ENCODE data around the gene DGKB.
"Not testable (repeated sequence)": the region's sequence is repeated elsewhere in the genome, so short reads cannot be mapped to it uniquely, and the experiment has no call there.

DGKB gene

GRCh38 chr7:14279065-14279871, 623.3 kb downstream of the DGKB start:
- not testable (repeated sequence) for H3K27ac ChIP-seq
- H3K4me3 ChIP-seq: peak overlapping the region in 2 of 7 experiments; percentile 9 to 12

- Histone ChIP-seq H3K27ac (no peak overlapping the region), H3K4me3 (no peak overlapping the region)
Observed at GRCh38 chr7:14275356-14275755, 627.2 kb downstream of the DGKB start.

- Histone ChIP-seq H3K4me3 (no peak overlapping the region), H3K27ac (no peak overlapping the region)
Observed at GRCh38 chr7:14271441-14271840, 631.1 kb downstream of the DGKB start.

DNA sequence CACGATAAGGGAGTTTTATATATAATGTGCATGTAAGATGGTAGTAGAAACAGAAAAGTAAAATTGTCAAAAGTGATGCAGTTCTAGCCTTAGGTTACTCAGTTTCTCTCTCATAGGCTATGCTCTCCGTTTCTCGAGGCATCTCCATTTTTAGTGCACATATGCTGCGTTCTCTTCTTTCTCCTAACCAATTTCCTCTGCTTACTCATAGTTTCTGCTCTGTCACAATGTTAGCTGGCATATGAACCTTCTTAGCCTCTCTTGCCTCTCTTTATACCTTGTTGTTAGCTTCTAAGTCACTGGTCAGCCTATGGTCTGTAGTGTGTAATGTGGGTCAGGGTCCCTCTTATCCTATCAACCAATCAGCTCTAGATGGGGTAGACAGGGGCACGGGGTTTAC, 632.5 kb downstream of the DGKB start:
- H3K27ac ChIP-seq: no peak overlapping the region

GRCh38 chr7:14260011-14260410, 642.5 kb downstream of the DGKB start:
- no peak overlapping the region for H3K4me3 ChIP-seq
- H3K27ac ChIP-seq: no peak overlapping the region

More for the DNA sequence above, 632.5 kb downstream of the DGKB start:
- no peak overlapping the region for H3K4me3 ChIP-seq

DNA sequence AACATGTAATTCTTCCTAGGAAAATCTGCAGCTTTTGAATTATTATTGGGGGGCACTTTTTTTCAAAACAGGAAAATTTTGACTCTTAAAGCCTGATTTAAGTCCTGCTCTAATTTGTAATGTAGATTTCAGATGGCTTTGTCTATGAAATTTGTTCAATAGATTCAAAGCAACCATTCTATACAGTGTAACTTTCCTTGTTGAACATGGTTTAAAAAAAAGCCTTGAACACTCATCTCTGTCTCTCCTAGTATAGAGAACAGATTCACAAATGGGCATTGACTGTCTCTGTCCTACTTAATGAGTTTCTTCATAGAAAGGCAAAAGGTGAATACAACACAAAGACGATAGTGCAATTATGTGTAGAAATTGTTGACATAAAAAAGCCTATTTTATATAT, 643.7 kb downstream of the DGKB start:
- Histone ChIP-seq H3K4me3 (no peak overlapping the region), H3K27ac (no peak overlapping the region)

DNA sequence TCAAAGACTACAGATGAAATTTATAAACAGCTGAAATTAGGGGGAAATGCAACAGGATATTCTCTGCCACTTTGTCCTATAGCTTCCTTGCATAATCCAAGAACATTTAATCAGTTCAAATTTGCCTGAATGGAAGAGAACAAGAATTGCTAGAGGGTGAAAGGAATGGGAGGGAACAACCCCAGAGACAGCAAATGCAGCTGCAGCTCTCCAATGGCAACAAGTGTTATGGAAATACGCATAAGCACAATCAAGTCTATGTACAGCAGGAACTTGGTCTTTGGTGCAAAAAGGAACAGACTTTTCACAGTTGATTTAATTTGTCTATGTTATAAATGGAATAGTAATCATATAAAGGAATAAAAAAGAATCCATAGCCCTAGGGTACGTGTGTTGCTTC, 644.1 kb downstream of the DGKB start:
- Histone ChIP-seq H3K27ac (no peak overlapping the region), H3K4me3 (no peak overlapping the region)

DNA sequence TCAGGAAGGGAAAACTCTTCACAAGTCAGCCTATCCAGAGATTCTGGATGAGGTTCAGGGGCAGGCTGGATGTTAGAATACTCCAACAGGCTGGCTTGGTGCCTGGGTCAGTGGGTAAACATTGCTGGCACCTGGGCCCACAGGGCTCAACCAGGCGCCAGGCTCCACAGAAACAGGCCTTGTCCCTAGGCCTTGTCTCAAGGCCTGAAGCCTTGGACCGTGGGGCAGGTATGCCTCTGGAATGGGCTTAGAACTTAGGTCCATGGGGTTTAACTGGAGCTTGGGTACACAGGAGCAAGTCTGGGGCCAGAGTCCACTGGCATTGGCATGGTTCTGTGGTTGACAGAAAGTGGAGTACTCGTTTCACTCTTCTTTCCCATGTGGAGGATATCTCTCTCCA, 650.1 kb downstream of the DGKB start:
- no peak overlapping the region for H3K4me3 ChIP-seq

GRCh38 chr7:14242175-14242574, 660.4 kb downstream of the DGKB start:
- Histone ChIP-seq H3K4me3 (no peak overlapping the region), H3K27ac (no peak overlapping the region)

More for the DNA sequence above, 650.1 kb downstream of the DGKB start:
- no peak overlapping the region for H3K27ac ChIP-seq

DNA sequence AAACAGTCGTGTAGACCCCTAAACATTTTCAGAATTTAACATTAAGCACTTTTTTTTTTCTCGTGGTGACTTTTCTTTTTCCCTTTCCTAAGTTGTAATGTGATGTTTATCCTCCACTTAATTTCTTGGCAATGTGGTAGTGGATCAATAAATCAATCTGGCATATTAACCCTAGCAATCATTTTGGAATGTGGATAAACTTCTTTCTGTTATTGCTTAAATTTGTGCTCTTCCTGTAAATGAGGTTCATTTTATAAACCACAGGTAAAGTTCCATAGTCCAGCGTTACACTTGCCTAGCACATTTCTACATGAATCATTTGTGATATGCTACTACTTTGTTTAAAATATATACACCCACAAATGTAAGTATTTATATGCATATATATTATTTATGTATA, 665.7 kb downstream of the DGKB start:
- no peak overlapping the region for H3K27ac ChIP-seq

DNA sequence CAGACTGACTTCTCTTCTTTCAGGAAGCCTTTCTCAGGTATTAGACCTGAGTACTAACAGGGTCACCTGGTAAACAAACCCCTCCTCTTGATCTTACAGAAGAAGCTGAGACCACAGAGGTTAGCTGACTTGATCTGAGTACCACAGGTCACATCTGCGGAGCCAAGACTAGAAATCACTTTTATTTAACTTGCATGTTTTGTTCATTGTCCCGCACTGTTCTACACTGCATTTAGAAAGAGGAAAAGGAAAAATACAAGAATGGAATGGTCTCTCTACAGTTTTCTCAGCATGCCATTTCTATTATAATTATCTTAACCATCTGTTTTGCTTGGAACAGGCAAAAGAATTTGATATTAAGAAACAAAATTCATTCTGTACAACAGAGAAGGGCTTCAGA, 667.5 kb downstream of the DGKB start:
- no peak overlapping the region for H3K27ac ChIP-seq
- no peak overlapping the region for H3K4me3 ChIP-seq

More for the DNA sequence above, 665.7 kb downstream of the DGKB start:
- H3K4me3 ChIP-seq: no peak overlapping the region

GRCh38 chr7:14233868-14234369, 668.6 kb downstream of the DGKB start:
- H3K27ac ChIP-seq: no peak overlapping the region
- H3K4me3 ChIP-seq: no peak overlapping the region

GRCh38 chr7:14233076-14233867, 669.3 kb downstream of the DGKB start:
- H3K4me3 ChIP-seq: no peak overlapping the region
- no peak overlapping the region for H3K27ac ChIP-seq

- no peak overlapping the region for H3K27ac ChIP-seq
- no peak overlapping the region for H3K4me3 ChIP-seq
Observed at GRCh38 chr7:14229047-14229446, 673.5 kb downstream of the DGKB start.

DNA sequence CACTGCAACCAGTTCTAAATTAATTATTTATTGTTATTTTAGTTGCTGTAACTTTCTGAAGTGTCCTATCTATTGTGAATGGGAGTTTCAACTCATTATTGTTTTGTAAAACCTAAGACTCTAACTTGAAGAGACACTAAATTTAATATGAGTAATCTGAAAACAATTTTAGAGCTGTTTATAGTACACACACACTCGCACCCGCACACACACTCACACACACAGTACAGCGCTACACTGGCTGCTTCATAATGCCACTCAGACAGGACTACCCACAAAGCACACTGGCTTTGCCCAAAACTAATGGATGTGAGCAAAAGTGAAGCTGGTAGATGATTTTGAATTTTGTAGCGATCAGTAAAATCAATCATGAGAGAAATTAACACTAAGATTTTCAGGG, 674.2 kb downstream of the DGKB start:
- no peak overlapping the region for H3K27ac ChIP-seq
- H3K4me3 ChIP-seq: no peak overlapping the region

GRCh38 chr7:14226126-14226525, 676.4 kb downstream of the DGKB start:
- Histone ChIP-seq H3K27ac (no peak overlapping the region), H3K4me3 (no peak overlapping the region)

DNA sequence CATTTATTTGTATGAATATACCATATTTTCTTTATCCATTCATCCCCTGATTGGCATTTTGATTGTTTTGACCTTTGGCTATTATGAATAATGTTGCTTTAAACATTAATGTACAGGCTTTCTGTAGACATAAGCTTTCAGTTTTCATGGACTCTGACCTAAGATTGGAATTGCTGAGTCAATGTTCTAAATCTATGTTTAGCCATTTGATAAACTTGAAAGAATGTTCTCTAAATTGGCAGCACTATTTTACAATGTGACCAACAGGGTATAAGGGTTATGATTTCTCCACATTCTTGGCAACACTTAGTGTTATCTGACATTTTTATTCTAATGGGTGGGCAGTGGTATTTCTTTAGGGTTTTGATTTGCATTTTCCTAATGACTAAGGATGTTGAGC, 683.4 kb downstream of the DGKB start:
- Histone ChIP-seq H3K4me3 (no peak overlapping the region), H3K27ac (no peak overlapping the region)

DNA sequence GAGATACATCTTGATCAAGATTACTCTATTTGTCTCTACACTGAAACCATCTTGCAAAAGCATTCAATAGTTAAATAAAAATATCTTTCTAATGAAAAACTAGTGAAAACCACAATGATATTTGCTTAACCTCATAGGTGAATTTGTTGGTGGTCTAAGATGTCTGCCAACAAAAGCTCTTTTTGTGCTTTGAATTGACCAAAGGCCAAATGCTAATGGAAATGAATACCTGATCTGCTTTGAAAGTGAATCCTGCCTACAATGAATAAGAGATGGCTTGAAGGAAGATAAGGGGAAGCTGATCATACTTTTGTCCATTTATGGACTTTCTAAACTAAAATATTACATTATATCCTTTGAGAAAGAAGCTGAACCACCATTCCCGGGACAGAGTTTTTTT, 684.2 kb downstream of the DGKB start:
- H3K4me3 ChIP-seq: no peak overlapping the region
- H3K27ac ChIP-seq: no peak overlapping the region

DNA sequence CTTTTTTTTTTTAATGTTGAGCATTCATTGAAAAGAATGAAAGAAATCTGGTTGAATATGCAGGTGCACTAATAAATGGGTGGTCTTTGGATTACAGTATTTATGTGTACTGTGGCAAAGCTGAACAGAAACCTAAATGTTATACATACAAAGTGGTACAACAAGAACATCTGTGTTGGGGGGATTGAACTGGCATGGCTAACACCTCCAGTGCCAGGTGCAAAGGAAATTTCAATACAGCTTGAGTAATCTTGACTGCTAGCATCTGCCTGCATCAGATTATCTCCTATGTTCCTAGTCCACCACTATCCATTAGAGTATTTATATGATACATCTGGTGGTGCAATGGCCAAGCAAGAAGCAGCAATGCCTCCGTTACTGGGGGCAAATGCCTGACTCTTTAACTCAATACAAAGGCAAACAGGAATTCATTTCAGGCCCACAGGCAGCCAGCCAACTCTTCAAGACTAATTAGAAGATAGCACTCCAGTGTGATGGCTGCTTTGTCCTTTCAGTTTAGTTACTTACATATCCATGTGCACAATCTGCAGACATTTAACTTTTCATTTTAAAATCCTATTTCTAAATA, 692.6 kb downstream of the DGKB start:
- Histone ChIP-seq H3K4me3 (no peak overlapping the region), H3K27ac (no peak overlapping the region)

GRCh38 chr7:14207711-14208110, 694.8 kb downstream of the DGKB start:
- Histone ChIP-seq H3K4me3 (no peak overlapping the region), H3K27ac (no peak overlapping the region)

GRCh38 chr7:14207138-14207537, 695.4 kb downstream of the DGKB start:
- Histone ChIP-seq H3K27ac (no peak overlapping the region), H3K4me3 (no peak overlapping the region)

Data from skin epidermis (tissue), 12 donors.